ENCODE results near the gene DCST1.

Gene DCST1

DNA sequence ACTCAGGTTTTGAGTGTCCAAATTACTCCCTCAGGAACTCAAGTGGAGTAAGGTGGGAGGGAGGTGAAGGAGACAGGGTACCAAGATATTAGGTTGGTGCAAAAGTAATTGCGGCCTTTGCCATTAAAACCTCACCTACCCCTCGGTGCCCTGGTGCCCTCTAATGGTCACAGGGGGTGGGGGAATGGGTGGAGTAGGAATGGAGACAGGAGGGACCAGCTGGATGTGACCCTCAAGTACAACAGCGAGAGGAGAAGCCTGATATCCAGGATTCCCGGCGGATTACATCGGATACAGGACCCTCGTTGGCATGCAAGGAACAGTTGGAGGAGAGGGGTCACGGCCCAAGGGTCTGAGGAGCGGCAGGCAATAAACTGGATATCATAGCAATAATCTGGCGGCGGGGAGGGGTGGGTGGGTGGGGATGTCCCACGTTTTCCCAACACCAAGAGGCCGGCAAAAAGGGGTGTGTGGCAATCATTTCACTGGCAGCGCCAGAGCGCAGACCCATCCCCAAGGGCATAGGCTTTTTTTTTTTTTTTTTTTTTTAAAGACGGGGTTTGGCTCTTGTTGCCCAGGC, 35.3 kb upstream of the DCST1 start:
- in situ Hi-C loops (cut with MboI; ENCODE audit: low pct_unique_long_range_greater_than_20kb, low sequenced_read_pairs, unreplicated experiment): no loop called here
- peak; percentile 31 for TF ChIP-seq CTCF (IDR thresholded peaks at IDR 0.05; ENCODE audit: extremely low read depth, insufficient read depth, missing control alignments)
- DNase-seq (ENCODE audit: low spot score): no peak

DNA sequence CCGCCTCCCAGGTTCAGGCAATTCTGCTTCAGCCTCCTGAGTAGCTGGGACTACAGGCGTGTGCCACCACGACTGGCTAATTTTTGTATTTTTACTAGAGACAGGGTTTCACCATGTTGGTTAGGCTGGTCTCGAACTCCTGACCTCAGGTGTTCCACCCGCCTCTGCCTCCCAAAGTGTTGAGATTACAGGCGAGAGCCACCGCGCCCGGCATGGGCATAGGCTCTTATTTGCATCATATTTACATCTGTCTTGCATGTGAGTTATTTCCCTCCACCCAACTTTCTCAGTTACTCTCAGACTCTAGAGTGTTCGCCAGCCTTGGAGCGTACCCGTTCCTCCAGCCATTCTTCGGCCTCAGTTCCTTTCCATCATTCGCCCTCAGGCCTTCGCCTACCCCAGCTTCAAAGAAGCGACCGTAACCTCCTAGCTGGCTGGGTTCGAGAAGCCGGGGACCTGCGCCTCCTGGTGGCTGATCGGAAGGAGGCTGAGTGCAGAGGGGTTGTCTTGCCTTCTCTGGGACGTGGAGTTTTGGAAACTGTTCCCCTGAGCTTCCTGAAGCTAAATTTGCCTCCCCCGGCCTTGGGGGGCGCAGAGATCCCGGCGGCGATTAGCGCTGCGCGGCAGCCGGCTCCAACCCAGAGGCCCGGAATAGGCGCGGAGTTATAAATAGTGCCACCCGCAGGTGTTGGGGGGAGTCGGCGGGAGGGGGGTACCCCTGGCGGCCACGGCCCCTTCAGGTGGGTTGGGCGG, 34.6 kb upstream of the DCST1 start:
- in situ Hi-C loops (cut with MboI; ENCODE audit: low pct_unique_long_range_greater_than_20kb, low sequenced_read_pairs, unreplicated experiment): no loop called here
- DNase-seq (ENCODE audit: low spot score): peak; percentile 81
- TF ChIP-seq CTCF (IDR thresholded peaks at IDR 0.05; ENCODE audit: extremely low read depth, insufficient read depth, missing control alignments): peak; percentile 82

GRCh38 chr1:154999571-155000410, 33.8 kb upstream of the DCST1 start:
- peak; percentile 0 for TF ChIP-seq CTCF (IDR thresholded peaks at IDR 0.05; ENCODE audit: extremely low read depth, insufficient read depth, missing control alignments)
- in situ Hi-C loops (cut with MboI; ENCODE audit: low pct_unique_long_range_greater_than_20kb, low sequenced_read_pairs, unreplicated experiment): no loop called here
- peak; percentile 84 for DNase-seq (ENCODE audit: low spot score)

- DNase-seq (ENCODE audit: low spot score): peak; percentile 58
- in situ Hi-C loops (cut with MboI; ENCODE audit: low pct_unique_long_range_greater_than_20kb, low sequenced_read_pairs, unreplicated experiment): no loop called here
- TF ChIP-seq CTCF (IDR thresholded peaks at IDR 0.05; ENCODE audit: extremely low read depth, insufficient read depth, missing control alignments): no peak
These were observed 33.3 kb upstream of the DCST1 start for GRCh38 chr1:155000411-155000725.

DNA sequence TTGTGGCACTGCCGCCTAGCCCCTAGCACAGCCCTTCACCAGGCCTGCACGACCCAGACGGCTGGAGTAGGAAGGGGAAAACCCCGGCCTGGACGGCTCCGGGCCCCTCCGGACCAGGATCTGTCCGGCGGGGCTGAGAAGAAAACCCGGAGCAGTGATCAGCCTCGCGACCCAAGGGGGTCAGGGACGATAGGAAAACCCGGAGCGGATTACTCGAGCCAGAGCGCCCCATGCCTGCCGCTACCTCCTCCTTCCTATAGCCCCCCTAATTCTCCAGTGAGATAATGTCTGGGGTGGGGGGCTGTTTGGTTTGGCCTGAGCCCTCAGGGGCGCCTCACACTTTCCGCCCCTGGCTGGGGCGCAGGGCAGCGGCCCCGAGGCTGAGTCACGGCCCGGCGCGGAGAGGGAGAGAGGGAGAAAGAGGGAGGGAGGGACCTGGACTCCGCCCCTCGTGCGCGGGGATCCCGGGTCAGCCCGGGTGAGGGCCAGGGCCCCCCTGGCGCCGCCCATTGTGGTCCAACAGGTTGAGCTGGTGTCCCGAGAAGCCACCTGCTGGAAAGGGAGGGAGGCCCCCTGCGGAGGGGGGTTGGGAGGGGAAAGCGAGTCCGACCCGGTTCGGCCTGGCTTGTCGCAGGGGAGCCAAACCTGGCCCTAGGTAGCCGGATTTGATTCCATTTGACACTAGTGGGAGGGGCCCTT, 32.7 kb upstream of the DCST1 start:
- TF ChIP-seq CTCF (IDR thresholded peaks at IDR 0.05; ENCODE audit: extremely low read depth, insufficient read depth, missing control alignments): no peak
- in situ Hi-C loops (cut with MboI; ENCODE audit: low pct_unique_long_range_greater_than_20kb, low sequenced_read_pairs, unreplicated experiment): no loop called here
- peak; percentile 90 for DNase-seq (ENCODE audit: low spot score)

DNA sequence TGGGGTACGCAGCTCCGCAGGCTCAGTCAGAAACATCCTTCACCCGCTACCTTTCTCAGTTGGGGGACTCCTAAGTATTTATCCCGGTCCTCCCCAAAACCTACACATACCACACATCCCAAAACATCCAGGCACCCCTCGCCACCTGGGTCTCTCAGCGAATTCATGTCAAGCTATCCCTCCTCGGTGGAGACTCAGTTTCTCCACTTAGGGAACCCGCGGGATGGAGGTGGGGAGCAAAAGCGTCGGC, 32.3 kb upstream of the DCST1 start:
- in situ Hi-C loops (cut with MboI; ENCODE audit: low pct_unique_long_range_greater_than_20kb, low sequenced_read_pairs, unreplicated experiment): no loop called here
- TF ChIP-seq CTCF (IDR thresholded peaks at IDR 0.05; ENCODE audit: extremely low read depth, insufficient read depth, missing control alignments): no peak

More for the DNA sequence above, 32.3 kb upstream of the DCST1 start:
- DNase-seq (ENCODE audit: low spot score): no peak
